BE2C (cell line): ENCODE measurements around the gene HOXD4.

Experiments used
- DNase-seq: peaks from one replicate; pipeline ENCODE4 v3.0.0-alpha.2; 2020
- H3K27me3 ChIP-seq: fragments of 250-450 bp; sonication (Bioruptor Pico); 2 replicates; pipeline ENCODE4 v1.5.1; 2020; ENCODE audit warnings: mild to moderate bottlenecking
- H3K36me3 ChIP-seq: fragments of 250-450 bp; sonication (Bioruptor Pico); 2 replicates; pipeline ENCODE4 v1.5.1; 2020; ENCODE audit warnings: mild to moderate bottlenecking
- H3K4me1 ChIP-seq: fragments of 250-450 bp; sonication (Bioruptor Pico); 2 replicates; pipeline ENCODE4 v1.5.1; 2020
- H3K4me3 ChIP-seq: 2 replicates; pipeline ENCODE4 v1.5.1; 2011; ENCODE audit warnings: low read depth, low read length
- H3K9me3 ChIP-seq: fragments of 250-450 bp; sonication (Bioruptor Pico); 2 replicates; pipeline ENCODE4 v1.5.1; 2020
- TF ChIP-seq, protein P1 (sequence below): IDR thresholded peaks from 2 replicates; pipeline ENCODE4 v1.5.1; 2012; ENCODE audit warnings: mild to moderate bottlenecking, low read depth, low read length

HOXD4 gene

GRCh38 chr2:176181551-176181950 lies 30.2 kb downstream of the HOXD4 start:
- Histone ChIP-seq H3K4me1 (no peaks in the 10 kb centered on the region), H3K36me3 (no peaks in the 10 kb centered on the region), H3K4me3 (no peak overlapping the region), H3K27me3 (no peaks in the 10 kb centered on the region), H3K9me3 (no peaks in the 10 kb centered on the region)
- TF ChIP-seq, protein P1, sequence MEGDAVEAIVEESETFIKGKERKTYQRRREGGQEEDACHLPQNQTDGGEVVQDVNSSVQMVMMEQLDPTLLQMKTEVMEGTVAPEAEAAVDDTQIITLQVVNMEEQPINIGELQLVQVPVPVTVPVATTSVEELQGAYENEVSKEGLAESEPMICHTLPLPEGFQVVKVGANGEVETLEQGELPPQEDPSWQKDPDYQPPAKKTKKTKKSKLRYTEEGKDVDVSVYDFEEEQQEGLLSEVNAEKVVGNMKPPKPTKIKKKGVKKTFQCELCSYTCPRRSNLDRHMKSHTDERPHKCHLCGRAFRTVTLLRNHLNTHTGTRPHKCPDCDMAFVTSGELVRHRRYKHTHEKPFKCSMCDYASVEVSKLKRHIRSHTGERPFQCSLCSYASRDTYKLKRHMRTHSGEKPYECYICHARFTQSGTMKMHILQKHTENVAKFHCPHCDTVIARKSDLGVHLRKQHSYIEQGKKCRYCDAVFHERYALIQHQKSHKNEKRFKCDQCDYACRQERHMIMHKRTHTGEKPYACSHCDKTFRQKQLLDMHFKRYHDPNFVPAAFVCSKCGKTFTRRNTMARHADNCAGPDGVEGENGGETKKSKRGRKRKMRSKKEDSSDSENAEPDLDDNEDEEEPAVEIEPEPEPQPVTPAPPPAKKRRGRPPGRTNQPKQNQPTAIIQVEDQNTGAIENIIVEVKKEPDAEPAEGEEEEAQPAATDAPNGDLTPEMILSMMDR: no peak
- no peak for DNase-seq

DNA sequence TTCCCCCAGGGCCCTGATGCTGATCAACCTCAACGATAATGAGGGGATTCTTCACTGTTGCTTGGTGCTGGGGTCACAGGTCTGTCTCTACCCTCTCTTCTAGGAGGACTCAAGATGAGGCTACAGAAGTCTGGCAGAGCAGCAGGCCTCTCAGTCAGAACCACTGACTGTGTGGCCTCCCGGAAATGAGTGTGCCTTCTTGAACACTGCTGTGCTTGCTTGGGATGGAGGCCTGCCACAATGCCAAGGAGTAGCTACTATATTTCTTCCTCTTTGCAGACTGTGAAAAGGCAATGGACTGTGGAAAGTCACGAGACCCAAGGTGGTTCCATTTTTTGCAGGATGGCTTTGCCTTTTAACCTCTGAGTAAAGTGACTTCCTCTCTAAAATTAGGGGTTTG lies 31.3 kb downstream of the HOXD4 start:
- Histone ChIP-seq H3K4me1 (no peaks in the 10 kb centered on the region; the same call in 1 of the 2 replicates), H3K27me3 (no peaks in the 10 kb centered on the region), H3K9me3 (no peaks in the 10 kb centered on the region), H3K36me3 (no peaks in the 10 kb centered on the region), H3K4me3 (no peak overlapping the region)
- no peak for DNase-seq
- TF ChIP-seq, protein P1: no peak

- no peaks in the 10 kb centered on the region for H3K36me3 ChIP-seq
- H3K4me3 ChIP-seq: no peak overlapping the region
- no peaks in the 10 kb centered on the region for H3K9me3 ChIP-seq
- H3K27me3 ChIP-seq: no peaks in the 10 kb centered on the region
- TF ChIP-seq, protein P1: no peak
- DNase-seq: no peak
- H3K4me1 ChIP-seq: no peaks in the 10 kb centered on the region; the same call in 1 of the 2 replicates
These were observed 33.4 kb downstream of the HOXD4 start for GRCh38 chr2:176184749-176185148.

DNA sequence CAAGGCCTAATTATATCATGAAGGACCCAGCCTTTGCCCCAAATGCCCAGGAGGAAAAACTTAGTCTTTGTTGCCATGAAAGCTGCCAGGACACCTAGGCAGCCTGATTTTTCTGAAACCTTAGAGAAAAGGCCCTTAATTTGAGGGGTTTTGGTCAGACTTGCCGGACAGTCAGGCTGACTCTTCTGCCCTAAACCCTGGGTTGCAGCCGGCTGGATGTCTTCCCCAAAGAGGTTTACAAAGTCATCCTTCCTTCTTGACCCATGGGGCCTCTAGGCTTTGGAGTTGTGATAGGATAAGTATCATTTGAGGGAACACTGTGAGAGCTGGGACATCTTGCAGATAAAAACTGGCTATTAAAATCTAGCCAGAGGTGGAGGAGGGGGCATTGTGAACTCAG lies 34.7 kb downstream of the HOXD4 start:
- Histone ChIP-seq H3K36me3 (no peaks in the 10 kb centered on the region), H3K27me3 (no peaks in the 10 kb centered on the region), H3K4me3 (no peak overlapping the region), H3K4me1 (no peaks in the 10 kb centered on the region; the same call in 1 of the 2 replicates), H3K9me3 (no peaks in the 10 kb centered on the region)
- DNase-seq: no peak
- TF ChIP-seq, protein P1: no peak

DNA sequence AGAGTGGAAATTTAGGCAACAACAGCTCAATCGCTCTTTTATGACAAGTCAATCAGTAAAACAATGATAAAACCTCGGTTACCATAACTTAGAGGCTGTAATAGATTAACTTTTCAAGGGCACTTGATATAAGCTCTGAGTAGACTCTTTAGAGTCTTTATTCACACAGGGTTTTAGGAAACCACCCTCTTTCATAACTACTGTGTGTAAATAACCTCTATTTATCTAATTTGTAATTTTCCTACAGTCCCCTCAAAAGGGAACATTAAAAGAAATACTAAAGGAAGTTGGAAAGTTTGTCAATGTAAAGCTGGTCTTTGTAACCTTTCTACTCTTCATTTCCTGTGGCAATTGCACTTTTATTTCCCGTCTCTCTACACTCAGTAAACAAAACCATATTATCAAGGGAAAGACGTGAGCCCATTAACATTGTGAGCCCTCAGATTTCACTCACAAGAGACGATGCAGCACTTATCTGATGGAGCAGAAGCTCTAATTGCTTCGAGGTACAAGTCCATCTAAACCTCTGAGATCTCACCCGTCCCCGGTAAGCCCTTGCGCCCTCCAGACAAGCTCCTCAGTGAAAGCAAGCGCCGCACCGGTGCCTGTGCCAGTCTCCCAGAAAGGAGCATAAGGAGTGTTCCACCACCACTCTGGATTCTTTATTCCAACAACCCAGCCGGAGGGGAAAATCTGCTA lies 36.0 kb downstream of the HOXD4 start:
- TF ChIP-seq, protein P1: no peak
- Histone ChIP-seq H3K4me3 (peak overlapping the region; percentile 83), H3K36me3 (no peaks in the 10 kb centered on the region), H3K4me1 (no peaks in the 10 kb centered on the region; the same call in 1 of the 2 replicates), H3K27me3 (no peaks in the 10 kb centered on the region), H3K9me3 (no peaks in the 10 kb centered on the region)
- no peak for DNase-seq
